Activated T-cell treated with anti-CD3 and anti-CD28 coated beads, Interleukin-2, amount 50 U/mL, for 72 hours (primary cell): ENCODE measurements around the gene LIF. TPM values are rescaled to one million over a fixed set of nuclear protein-coding genes. Genes with fewer than 3 reads are reported as not detected.
A peak's percentile ranks its signal among the peaks of the same experiment; 100 is the strongest.

Source experiments
- ATAC-seq, 2 donors: fragments of 150-1000 bp; cut with Tn5 transposase; replicated peaks in 1 of 2; 2 replicates each; pipeline ENCODE4 v1.10.0; 2021; ENCODE audit warnings: moderate library complexity in 2 of 2, mild to moderate bottlenecking in 1 of 2
- DNase-seq, 2 donors: peaks; one replicate each; pipeline ENCODE4 v3.0.0; 2021 to 2022; ENCODE audit warnings: mixed read lengths in 1 of 2
- H3K27ac Mint-ChIP-seq: one replicate; pipeline ENCODE4 v1.8.0; 2022; ENCODE audit warnings: mild to moderate bottlenecking, moderate library complexity, mixed read lengths
- H3K27me3 Mint-ChIP-seq: one replicate; pipeline ENCODE4 v1.8.0; 2022; ENCODE audit warnings: low read depth, mixed read lengths
- H3K36me3 Mint-ChIP-seq, 2 donors: one replicate each; pipeline ENCODE4 v1.8.0; 2022; ENCODE audit warnings: mixed read lengths in 2 of 2, mild to moderate bottlenecking in 1 of 2; ENCODE audit not compliant: insufficient read depth in 2 of 2
- H3K4me1 Mint-ChIP-seq: one replicate; pipeline ENCODE4 v1.8.0; 2022; ENCODE audit warnings: low read depth, mixed read lengths
- H3K4me3 Mint-ChIP-seq, 2 donors: one replicate each; pipeline ENCODE4 v1.8.0; 2022; ENCODE audit warnings: mild to moderate bottlenecking in 2 of 2, mixed read lengths in 2 of 2, moderate library complexity in 2 of 2
- H3K9me3 Mint-ChIP-seq, 2 donors: one replicate each; pipeline ENCODE4 v1.8.0; 2022; ENCODE audit warnings: mixed read lengths in 2 of 2
- total RNA-seq, 2 donors: library from RNA; stranded (reverse); gene quantifications; one replicate each; pipeline ENCODE4 v1.2.3, GENCODE V29; 2022

The LIF gene
- total RNA-seq, 2 donors from 2014 or later, result 67.9 to 71.3 TPM

DNA sequence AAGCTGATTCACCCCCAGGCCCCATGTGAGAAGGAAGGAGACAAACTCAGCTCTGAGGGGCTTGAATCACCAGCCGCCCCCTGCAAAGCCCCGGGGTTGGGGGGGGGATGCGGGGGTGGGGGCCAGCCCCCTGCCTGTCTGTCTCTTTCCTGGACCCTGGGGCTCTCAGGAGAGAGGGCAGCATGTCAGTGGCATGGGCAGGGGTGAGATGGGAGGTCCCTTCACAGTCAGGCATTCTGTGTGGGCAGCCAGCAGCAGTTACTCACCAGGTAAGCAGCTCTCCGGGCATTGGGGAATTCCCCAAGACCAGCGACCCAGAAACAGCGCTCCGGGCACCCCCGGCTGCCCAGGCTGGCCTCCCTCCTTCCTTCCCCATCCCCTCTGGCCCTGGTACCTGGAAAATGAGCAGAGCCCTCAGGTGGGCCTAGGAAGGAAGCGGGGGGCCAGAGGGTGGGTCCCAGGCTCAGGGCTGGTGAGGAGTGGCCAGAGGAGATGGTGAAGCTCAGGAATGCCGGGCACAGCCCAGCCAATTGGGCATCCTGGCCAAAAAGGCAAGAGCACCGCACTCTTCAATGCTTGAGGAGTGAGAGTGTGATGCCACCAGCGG, 4.2 kb upstream of the LIF start:
- peak overlapping the region in 1 of 2 donors; percentile 29 for H3K4me3 Mint-ChIP-seq
- peaks cover 0 to 2% of the 10 kb centered on the region in 2 donors for H3K36me3 Mint-ChIP-seq
- H3K27ac Mint-ChIP-seq, result no peak overlapping the region
- ATAC-seq (peak; percentile 56 to 64), DNase-seq (peak; percentile 45 to 65)
- no peaks in the 10 kb centered on the region for H3K27me3 Mint-ChIP-seq
- H3K4me1 Mint-ChIP-seq, result peaks cover 67% of the 10 kb centered on the region
- no peaks in the 10 kb centered on the region for H3K9me3 Mint-ChIP-seq

- Mint-ChIP-seq H3K4me1 (peaks cover 69% of the 10 kb centered on the region), H3K4me3 (peak overlapping the region in 1 of 2 donors; percentile 8), H3K27ac (no peak overlapping the region)
These were observed 3.5 kb upstream of the LIF start for GRCh38 chr22:30250039-30250565.

DNA sequence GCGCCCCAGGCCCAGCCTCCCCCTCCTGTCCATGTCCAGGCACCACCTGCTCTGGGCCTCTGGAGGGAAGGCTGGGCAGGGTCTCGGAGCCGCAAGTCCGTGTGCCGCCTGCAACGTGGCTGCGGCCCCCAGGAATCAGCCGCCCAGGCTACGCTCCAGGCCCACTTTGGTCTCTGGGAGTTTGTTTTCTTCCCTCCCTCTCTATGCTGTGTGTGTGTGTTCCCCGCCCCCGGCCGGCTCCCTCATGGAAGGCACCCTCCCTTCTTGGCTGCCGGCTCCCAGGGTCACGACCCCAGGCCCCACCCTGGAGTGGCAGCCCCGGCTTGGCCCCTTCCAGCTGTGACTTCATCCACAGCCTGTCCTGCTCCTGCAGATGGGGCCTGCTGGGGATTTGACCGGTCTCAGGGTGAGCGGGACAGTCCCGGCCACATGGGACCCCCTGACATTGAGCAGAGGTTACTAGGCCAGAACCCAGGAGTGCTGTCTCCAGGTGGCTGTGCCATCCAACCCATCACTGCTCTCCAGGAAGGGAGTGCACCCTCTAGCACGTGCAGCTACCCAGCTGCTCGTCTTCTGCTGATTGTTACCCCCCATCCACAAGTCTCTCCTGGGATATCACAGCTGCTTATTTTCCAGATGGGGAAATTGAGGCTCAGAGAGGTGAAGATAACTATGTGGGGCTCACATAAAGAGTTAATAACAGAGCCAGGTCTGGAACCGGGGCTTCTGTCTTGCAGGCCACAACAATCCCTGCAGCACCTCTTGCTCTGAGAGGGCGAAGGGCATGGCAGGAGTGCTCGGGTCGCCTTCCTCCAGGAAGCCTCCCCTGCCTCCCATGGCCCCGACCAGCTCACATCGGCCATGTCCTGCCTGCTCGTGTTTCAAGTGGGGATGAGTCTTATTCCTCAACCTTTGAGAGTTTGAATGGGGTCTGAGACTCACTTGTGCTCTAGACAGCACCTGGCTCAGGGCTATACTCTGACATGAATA, 2.8 kb upstream of the LIF start:
- ATAC-seq (no peak), DNase-seq (no peak)
- Mint-ChIP-seq H3K27me3 (no peaks in the 10 kb centered on the region), H3K4me1 (peaks cover 76% of the 10 kb centered on the region), H3K4me3 (no peak overlapping the region), H3K36me3 (peaks cover 3 to 5% of the 10 kb centered on the region in 2 donors), H3K27ac (no peak overlapping the region), H3K9me3 (no peaks in the 10 kb centered on the region)

More at GRCh38 chr22:30250039-30250565, 3.5 kb upstream of the LIF start:
- Mint-ChIP-seq H3K36me3 (peaks cover 1 to 5% of the 10 kb centered on the region in 2 donors), H3K27me3 (no peaks in the 10 kb centered on the region), H3K9me3 (no peaks in the 10 kb centered on the region)
- DNase-seq (no peak), ATAC-seq (no peak)

DNA sequence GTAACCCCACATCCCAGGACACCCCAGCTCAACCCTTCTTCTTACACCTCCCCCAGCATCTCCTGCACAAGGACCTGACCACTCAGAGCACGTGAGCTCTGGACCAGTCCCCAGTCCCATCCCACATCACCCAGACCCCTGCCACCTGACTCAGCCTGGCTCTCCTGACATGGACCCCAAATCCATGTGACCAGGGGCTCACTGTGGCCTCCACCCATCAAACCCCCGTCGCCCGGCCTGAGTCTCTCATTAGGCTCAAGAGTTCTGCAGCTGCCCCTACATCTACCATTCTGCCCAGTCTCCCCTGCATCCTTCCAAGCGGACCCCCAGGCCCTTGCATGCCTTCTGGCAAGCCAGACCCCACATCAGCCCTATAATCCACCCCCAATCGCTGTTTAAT, 1.9 kb upstream of the LIF start:
- H3K36me3 Mint-ChIP-seq, result peaks cover 3 to 5% of the 10 kb centered on the region in 2 donors
- H3K9me3 Mint-ChIP-seq, result no peaks in the 10 kb centered on the region
- no peak for ATAC-seq
- H3K27ac Mint-ChIP-seq, result no peak overlapping the region
- peak overlapping the region; percentile 31 to 50 for H3K4me3 Mint-ChIP-seq
- DNase-seq, result no peak
- H3K4me1 Mint-ChIP-seq, result peaks cover 85% of the 10 kb centered on the region
- H3K27me3 Mint-ChIP-seq, result no peaks in the 10 kb centered on the region

DNA sequence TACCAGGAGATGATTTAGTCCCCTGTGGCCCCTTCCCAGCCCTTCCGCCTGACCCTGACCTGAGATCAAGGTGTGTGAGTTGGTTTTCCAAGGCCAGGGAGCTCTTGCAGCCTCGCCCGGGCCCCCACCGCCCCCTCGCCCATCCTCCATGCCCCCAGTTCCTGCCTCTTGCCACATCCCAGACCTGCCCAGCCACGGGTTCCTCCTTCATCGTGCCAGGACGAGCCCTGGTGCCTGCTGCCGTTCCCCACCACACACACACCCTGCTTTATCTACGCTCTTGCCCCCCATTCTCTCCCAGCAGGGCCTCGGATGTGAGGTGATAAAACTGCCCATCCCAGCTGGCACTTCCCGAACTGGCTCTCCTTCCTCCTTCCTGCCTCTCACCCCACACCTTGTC, 1.4 kb upstream of the LIF start:
- Mint-ChIP-seq H3K4me1 (peaks cover 88% of the 10 kb centered on the region), H3K27me3 (no peaks in the 10 kb centered on the region), H3K4me3 (peak overlapping the region; percentile 50 to 94), H3K27ac (no peak overlapping the region), H3K36me3 (peaks cover 4 to 5% of the 10 kb centered on the region in 2 donors), H3K9me3 (no peaks in the 10 kb centered on the region)
- DNase-seq (no peak), ATAC-seq (no peak)

DNA sequence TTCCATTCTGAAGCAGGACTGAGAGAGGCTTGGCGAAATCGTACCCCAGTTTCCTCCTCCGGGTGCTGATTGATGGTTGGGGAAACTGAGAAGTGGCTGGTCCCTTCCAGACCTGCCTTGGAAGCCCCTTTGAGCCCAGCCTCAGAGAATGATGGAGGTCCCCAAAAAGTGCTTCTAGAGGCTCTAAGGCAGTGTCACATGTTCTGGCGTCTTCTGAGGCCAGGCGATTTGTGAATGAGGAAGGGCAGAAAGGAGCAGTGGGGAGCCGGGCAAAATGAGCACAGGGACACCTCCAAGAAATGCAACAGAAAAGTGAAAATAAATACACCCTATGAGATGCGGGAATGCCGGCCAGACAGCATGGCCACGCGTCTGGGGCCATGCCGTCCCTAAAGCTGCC, 1.0 kb upstream of the LIF start:
- DNase-seq (no peak), ATAC-seq (no peak)
- Mint-ChIP-seq H3K4me1 (peaks cover 88% of the 10 kb centered on the region), H3K27me3 (no peaks in the 10 kb centered on the region), H3K27ac (peak overlapping the region; percentile 37), H3K4me3 (peak overlapping the region; percentile 94 to 99), H3K36me3 (peaks cover 5 to 6% of the 10 kb centered on the region in 2 donors), H3K9me3 (no peaks in the 10 kb centered on the region)

DNA sequence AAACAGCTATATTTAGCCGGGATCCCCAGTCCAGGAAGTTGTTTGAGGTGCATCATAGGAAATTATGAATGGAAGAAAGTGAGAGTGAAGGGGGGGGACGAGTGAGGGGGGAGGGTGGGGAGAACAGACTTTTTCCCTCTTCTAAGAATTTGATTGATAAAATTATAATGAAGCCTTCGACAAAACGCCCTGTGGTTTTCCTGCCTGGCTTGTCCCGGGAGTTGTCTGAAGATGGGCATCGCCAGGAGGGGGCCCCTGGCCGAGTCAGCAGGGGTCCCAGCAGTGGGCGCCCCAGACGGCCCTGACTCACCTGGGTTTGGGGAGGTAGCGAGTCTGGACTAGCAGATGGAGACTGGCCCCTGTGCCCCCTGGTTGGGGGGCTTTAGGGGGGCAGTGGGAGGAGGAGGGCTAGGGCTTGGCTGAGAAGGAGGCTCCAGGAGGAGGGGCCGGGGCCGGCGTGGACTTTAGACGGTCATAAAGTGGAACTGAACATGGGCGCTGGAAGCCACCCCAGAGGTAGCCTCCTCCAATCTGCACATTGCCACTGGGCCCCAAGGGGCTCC, 336 bp upstream of the LIF start:
- H3K36me3 Mint-ChIP-seq, result peaks cover 5 to 6% of the 10 kb centered on the region in 2 donors
- peak in 1 of 2 donors; percentile 37 for DNase-seq
- no peaks in the 10 kb centered on the region for H3K27me3 Mint-ChIP-seq
- H3K4me1 Mint-ChIP-seq, result peaks cover 83% of the 10 kb centered on the region
- peak; percentile 22 to 39 for ATAC-seq
- peak overlapping the region; percentile 94 to 99 for H3K4me3 Mint-ChIP-seq
- H3K9me3 Mint-ChIP-seq, result no peaks in the 10 kb centered on the region
- peak overlapping the region; percentile 95 for H3K27ac Mint-ChIP-seq

DNA sequence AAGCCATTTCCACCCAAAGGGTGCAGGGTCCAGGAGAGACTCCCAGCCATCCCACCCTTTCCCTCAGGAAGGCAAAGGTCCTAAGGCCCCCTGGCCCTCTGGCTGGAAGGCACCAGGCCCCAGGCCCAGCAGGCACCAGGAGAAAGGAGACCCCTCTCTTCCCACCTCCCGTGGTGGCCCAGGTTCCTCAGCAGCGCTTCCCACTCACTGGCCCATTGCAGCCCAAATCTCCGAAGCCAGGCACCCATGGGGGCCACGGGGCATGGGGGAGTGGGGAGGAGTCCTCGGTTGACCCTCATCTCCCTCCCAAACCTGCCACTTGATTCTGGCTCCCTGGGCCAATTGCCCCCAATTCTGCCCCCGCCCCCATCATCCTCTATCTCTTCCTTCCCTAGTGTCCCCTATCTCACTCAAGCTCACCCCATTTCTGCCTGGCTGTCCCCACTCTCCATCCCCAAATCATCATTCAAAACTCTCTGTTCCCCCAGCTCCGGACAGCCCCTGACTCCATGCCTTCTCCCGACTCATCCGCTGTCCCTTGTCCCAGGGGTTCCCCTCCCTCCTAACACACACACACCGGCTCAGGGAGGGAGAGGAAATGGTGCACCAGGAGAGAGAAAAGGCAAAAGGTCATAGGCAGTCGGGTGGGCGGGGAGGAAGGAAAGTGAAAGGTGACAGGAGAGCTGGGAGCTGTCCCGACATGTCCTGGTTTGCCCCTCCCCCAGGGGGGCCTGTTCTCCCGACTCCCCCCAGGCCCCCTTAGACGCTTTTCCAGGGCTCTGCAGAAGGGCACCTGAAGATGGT, 1.2 kb downstream of the LIF start:
- Mint-ChIP-seq H3K27me3 (no peaks in the 10 kb centered on the region), H3K9me3 (no peaks in the 10 kb centered on the region), H3K27ac (peak overlapping the region; percentile 98), H3K36me3 (peaks cover 5 to 6% of the 10 kb centered on the region in 2 donors), H3K4me3 (peak overlapping the region; percentile 94 to 99), H3K4me1 (peaks cover 68% of the 10 kb centered on the region)
- DNase-seq (peak in 1 of 2 donors; percentile 29), ATAC-seq (no peak)

GRCh38 chr22:30244641-30245040, 1.9 kb downstream of the LIF start:
- Mint-ChIP-seq H3K9me3 (no peaks in the 10 kb centered on the region), H3K36me3 (peaks cover 5 to 6% of the 10 kb centered on the region in 2 donors), H3K27ac (peak overlapping the region; percentile 86), H3K27me3 (no peaks in the 10 kb centered on the region), H3K4me1 (peaks cover 60% of the 10 kb centered on the region), H3K4me3 (peak overlapping the region; percentile 94 to 99)
- DNase-seq (no peak), ATAC-seq (no peak)

- H3K36me3 Mint-ChIP-seq, result peaks cover 5 to 6% of the 10 kb centered on the region in 2 donors
- peaks cover 59% of the 10 kb centered on the region for H3K4me1 Mint-ChIP-seq
- H3K27me3 Mint-ChIP-seq, result no peaks in the 10 kb centered on the region
- DNase-seq (no peak), ATAC-seq (no peak)
- no peaks in the 10 kb centered on the region for H3K9me3 Mint-ChIP-seq
- H3K4me3 Mint-ChIP-seq, result peak overlapping the region; percentile 94 to 99
- H3K27ac Mint-ChIP-seq, result peak overlapping the region; percentile 86
These were observed 2.5 kb downstream of the LIF start for GRCh38 chr22:30244066-30244465.

DNA sequence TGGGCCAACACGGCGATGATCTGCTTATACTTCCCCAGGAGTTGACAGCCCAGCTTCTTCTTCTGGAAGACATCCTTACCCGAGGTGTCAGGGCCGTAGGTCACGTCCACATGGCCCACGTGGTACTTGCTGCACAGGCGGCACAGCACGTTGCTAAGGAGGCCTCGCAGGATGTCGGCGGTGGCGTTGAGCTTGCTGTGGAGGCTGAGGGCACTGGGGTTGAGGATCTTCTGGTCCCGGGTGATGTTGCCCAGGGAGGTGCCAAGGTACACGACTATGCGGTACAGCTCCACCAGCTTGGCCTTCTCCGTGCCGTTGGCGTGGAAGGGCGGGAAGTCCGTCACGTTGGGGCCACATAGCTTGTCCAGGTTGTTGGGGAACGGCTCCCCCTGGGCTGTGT, 2.9 kb downstream of the LIF start:
- no peak for DNase-seq
- Mint-ChIP-seq H3K4me1 (peaks cover 56% of the 10 kb centered on the region), H3K36me3 (peaks cover 5 to 6% of the 10 kb centered on the region in 2 donors), H3K27me3 (no peaks in the 10 kb centered on the region), H3K9me3 (no peaks in the 10 kb centered on the region), H3K27ac (no peak overlapping the region), H3K4me3 (peak overlapping the region; percentile 94 to 99)
- ATAC-seq, result no peak
